HG03175 (cell line): ENCODE measurements around the gene MRAP.
"Not testable (repeated sequence)": the region's sequence is repeated elsewhere in the genome, so short reads cannot be mapped to it uniquely, and the experiment has no call there.

Source experiments
- ATAC-seq: cut with Tn5 transposase; IDR thresholded peaks from one replicate; pipeline ENCODE4 v1.9.1; 2021; ENCODE audit warnings: mild to moderate bottlenecking, moderate library complexity; ENCODE audit not compliant: unreplicated experiment

Gene MRAP

DNA sequence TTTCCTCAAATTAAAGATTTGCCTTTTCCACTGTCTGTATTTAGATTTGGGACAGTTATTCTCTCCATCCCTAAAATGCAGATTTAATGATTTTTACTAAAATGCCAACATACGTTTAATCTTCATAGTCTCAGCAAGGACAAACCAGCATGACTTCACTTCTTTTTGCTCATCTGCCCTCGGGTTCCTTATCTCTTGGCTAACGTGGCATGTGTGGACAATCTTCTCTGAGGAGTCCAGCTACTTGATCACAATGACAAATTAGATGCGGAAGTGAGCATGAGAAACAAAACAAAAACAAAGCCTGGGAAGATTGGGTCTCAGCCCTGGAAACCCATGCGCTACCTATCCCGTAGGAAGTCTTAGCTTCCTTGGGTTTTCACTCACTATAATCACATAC is 1.0 kb downstream of the MRAP start:
- no peak for ATAC-seq

DNA sequence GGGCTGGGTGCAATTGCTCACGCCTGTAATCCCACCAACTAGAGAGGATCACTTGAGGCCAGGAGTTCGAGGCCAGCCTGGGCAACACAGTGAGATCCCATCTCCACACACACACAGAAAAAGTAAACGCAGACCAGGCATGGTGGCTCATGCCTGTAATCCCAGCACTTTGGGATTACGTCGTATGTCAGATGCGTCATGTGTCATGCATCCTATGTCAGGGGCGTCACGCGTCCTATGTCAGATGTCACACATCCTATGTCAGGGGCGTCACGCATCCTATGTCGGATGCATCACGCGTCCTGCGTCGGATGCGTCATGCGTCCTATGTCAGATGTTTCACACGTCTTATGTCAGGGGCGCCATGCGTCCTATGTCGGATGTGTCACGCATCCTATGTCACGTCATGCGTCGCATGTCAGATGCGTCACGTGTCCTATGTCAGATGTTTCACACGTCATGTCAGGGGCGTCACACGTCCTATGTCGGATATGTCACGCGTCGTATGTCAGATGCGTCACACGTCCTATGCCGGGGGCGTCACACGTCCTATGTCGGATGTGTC is 1.5 kb downstream of the MRAP start:
- ATAC-seq: no peak

DNA sequence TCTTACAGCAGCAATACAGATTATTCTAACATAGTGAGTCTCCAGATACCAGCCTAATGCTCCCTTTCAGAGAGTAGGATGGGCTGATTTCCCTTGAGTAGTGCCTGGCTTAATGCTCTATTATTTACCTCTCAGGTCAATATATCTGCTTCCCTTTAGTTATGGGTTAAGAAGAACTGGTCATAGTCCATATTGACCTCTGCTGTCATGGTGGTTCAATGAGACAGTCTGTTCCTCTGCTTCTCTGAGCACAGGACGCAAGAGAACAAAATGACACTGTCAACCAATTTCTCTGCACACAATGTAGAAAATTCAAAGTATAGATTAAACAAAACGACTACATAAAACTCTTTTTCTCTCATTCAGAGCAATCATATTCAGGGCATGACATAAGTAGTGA is 2.9 kb downstream of the MRAP start:
- ATAC-seq: no peak

DNA sequence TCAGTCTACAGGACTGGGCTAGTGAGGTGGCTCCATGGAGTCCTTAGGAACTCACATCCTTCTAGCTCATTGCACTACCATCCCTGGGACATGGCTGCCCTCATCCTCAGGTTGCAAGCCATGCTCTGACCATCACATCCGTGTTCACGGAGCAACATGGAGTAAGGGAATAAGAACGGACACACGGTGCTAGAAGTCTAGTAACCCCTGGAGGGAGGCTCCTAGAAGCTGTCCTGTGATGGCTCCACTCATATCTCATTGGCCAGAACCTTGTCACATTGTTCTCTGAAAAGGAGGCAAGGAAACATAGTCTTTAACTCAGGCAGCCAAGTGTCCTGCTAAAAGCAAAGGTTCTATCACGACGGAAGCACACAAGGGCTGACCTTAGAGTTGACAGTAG is 3.9 kb downstream of the MRAP start:
- no peak for ATAC-seq

DNA sequence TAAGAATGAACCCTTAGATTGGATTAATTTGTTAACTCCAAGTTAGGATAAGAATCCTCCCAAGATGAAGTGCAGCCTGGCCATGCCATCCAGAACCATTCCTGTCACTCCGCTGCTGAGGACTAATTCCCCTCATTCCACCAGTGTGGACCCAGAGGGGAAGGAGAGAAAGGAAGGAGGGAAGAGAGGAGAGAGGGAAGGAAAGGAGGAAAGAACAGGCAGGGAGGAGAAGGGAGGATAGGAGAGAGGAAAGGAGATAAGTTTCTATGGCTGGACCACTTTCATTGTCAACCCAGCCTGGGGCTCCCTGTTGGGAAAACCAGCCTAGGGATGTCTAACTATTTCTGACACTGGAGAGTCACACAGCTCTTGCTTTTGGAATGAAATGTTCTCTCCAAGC is 4.7 kb downstream of the MRAP start:
- no peak for ATAC-seq

DNA sequence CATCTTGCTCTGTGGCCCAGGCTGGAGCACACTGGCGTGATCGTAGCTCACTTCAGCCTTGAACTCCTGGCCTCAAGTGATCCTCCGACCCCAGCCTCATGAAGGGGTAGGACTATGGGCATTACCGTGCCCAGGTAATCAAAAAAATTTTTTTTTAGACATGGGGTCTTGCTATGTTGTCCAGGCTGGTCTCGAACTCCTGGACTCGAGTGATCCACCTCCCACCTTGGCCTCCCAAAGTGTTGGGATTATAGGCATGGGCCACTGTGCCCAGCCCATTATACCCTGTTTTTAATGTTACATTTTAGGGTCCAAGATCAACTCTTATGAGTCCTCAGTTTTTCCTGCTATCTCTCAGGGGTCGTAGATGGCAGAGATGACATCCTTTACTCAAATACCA is 6.3 kb downstream of the MRAP start:
- ATAC-seq: no peak

DNA sequence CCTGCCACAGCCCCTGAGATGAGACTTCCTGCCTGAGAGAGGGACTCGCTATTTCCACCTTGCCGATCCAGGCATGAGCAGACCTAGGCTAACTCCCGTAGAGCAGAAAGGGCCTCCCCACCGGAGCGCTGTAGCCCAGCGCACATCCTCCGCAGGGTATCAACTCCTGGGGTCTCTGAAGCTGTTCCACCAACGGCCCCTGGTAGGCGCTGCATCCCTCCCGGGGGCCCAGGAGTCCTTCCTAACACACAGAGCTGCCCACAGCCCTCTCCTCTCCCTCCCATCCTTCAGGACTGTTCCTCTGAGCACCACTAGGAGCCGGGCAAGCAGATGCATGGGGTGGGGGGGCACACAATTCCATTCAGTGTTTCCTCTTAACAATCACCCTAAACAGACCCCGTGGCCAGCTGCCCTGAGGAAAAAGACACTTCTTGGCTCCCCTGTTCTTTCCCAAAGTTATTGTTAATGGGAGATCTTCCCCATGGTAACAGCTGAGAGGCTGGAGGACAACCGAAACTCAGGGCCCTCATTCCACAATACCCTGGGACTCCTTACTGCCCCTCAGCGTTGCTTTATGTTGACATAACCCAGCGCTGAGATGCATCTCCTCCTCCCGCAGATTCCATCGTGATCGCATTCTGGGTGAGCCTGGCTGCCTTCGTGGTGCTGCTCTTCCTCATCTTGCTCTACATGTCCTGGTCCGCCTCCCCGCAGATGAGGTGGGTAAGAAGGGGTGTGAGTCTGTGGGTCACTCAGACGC is 7.5 kb downstream of the MRAP start:
- ATAC-seq: no peak

DNA sequence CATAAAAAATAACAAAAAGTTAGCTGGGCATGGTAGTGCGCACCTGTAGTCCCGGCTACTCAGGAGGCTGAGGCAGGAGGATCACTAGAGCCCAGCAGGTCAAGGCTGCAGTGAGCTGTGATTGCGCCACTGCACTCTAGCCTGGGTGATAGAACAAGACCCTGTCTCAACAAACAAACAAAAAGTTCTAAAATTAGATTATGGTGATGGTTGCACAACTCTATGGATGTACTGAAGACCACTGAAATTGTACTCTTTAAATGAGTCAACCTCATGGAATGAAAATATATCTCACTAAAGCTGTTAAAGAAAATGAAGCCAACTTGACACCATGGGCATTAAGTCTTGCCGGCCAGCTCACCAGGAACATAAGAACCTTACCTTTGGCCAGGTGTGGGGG is 9.1 kb downstream of the MRAP start:
- no peak for ATAC-seq

DNA sequence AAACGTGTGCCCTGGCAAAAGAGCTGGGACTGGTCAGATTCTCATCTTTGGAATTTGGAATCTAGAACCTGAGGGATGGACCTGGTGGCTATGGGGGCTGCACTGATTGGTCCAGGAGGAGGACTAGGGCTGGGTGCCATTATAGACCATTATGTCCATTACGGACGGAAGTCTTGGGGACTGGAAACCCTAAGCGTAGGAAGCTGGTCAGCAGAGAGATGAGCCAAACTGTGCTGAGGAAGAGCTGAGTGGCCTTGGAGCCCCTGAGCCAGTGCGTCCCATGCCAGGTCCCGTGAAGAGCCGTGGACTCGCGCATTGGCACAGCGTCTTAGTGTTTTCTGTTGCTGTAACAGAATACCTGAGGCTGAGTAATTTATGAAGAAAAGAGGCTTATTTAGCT is 10.0 kb downstream of the MRAP start:
- no peak for ATAC-seq

DNA sequence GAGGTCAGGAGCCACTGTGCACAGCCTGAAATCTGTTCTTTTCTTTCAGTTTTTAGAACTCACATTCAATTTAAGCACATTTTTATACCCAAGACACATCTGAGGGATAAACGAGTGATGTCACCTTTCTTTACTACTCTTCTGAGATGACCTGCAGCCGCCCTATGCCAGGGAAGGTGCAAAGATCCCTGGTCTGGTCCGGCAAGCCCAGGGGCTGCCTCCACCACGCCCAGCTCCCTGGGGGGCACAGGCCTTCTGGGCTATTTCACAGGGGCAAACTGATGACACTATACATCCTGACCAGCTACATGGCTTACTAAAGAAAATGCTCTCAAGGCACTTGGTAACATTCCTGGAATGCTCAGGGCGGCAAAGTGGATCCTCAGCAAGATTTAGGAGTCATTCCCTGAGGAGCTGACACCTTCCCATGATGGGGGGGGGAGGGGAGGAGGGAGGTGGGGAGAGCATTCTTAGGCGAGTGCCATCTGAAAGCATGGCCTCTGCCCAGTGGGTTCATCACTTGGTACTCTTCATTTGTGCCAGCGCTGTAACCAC is 11.3 kb downstream of the MRAP start:
- ATAC-seq: no peak

DNA sequence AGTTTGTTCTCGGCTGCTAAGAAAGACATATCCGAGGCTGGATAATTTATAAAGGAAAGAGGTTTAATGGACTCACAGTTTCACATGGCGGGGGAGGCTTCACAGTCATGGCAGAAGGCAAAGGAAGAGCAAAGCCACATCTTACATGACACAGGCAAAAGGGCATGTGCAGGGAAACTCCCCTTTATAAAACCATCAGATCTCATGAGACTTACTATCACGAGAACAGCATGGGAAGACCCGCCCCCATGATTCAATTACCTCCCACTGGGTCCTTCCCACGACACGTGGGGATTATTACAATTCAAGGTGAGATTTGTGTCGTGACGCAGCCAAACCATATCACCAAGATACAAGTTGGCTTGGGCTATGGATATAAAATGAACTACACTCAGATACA is 12.3 kb downstream of the MRAP start:
- not testable (repeated sequence) for ATAC-seq

DNA sequence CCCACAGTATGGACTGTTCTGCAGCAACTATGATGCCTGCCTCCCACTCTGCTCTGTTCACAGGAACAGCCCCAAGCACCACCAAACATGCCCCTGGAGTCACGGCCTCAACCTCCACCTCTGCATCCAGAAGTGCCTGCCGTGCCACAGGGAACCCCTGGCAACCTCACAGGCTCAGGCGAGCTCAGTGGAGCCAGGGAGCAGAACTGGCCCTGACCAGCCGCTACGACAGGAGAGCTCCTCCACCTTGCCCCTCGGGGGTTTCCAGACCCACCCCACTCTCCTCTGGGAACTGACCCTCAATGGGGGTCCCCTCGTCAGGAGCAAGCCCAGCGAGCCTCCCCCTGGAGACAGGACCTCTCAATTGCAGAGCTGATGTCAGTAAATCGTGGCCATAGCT is 13.0 kb downstream of the MRAP start:
- no peak for ATAC-seq

DNA sequence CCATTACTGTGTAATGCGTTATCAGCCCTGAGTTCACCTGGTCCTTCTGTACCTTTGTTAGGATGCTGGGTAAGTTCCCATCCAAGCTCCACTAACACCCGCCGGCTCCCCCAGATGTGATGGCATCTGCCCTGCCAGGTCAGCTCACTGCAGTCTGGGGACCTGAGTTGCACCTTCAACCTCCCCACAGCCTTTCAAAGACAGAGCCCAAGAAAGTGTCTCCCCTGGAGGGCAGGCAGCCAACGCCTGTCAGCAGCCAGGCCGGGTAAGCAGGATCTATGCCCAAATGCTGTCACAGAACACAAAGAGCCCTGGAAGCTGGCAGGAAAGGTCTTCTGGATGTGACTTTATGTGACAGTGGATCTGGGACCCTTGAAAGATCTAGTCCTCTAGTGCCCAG is 13.7 kb downstream of the MRAP start:
- ATAC-seq: no peak

DNA sequence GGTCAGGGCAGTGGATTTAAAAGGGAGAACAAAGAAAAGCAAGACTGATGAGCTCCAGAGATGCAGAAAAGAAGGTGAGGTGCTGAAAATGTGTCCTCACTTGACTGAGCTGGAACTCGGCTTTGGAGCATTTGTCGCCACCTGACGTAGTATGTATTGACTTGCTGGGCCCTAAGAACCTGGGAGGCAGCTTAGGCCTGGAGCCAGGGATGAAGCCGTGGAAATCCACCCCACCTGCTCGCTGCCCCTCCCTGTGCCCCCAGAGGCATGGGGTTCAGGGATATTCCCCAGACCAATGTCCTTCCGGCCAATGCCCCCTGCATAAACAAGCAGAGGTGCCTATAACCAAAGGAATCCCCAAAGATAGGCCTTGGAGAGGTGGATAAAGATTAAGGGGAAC is 14.3 kb downstream of the MRAP start:
- ATAC-seq: no peak

DNA sequence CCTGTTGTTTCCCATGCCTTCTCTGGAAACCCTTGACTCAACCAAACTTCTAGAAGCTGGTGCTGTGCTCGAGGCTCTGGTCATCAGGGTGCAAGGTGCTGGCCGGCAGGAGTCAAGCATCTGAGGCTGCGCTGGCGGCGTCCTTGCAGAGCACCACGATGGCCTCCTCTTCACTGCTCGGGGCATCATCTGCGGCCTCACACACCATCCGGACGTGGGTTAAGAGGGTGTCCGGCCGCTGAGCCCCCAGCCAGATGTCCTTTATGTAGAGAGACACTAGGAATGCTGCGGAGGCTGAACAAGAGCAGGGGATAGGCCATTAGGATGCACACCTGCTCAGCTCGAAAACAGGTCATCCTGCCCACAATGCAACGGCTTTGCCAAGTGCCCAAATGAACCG is 16.2 kb downstream of the MRAP start:
- no peak for ATAC-seq

DNA sequence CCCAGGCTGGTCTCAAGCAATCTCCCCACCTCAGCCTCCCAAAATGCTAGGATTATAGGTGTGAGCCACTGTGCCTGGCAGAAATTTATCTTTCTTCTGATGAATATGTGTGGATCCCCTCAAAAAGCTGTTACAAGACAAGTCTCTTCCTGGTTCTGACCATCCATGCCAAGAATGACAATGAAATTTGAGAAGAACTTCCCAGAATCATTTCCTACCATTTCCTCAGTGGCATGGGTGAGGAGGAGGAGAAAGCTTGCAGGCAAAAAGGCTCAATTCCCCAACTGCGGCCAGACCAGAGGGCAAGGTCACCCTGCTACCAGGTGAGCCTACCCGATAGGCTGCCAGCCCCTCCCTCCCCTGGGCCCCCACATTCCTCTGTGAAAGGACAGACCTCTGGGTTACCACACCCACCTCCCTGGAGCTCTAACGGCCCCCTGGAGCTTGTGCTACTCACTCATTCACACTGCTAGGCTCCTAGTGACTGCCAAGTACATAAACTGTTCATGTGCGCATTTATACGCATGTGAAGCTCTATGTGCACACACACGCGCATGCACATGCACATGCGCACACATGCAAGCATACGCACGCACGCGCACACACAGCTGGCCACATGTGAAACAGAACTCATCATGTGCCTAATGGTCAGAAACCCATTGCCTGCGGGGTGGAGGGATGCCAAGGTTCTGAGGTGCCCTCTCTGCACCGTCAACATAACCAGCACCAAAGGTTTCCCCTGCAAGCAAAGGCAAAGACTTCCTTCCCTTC is 17.0 kb downstream of the MRAP start:
- ATAC-seq: no peak

DNA sequence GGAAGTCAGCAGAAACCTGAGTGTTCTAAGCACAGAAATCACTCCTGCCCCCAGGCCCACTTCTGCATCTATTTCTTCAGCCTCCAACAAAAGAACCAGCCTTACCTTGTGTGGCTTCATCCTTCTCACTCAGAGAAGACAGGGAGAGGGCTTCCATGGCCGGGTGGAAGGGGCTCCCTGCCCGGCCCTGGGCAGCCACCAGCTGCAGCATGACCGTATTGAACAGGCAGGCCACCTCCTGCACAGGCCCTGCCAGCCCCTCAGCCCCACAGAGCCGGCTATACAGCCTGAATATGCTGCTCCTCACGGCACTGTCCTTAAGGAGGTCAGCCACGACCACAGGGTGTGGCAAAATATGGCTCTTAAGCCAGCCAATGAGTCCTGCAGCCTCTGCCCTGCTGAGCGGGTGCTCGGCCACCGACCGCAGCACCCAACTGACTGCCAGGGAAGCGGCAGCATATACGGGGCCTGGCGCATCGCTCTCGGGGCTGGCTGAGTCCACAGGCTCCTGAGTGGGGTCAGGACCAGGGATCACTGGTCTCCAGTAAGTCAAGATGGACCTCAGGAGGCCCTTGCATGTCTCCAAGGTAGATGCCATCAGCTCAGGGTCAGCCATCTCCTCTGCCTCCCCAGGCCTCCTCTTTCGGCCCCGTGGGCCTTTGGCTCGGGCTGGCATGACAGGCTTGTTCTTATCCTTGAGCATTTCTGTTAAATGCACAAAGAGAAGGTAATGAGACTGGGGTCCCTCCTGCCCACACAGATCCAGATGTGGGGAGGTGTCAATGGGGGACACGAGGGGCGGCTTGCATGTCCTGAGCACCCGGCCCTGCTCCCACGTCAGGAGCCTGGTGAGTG is 17.9 kb downstream of the MRAP start:
- ATAC-seq: no peak

DNA sequence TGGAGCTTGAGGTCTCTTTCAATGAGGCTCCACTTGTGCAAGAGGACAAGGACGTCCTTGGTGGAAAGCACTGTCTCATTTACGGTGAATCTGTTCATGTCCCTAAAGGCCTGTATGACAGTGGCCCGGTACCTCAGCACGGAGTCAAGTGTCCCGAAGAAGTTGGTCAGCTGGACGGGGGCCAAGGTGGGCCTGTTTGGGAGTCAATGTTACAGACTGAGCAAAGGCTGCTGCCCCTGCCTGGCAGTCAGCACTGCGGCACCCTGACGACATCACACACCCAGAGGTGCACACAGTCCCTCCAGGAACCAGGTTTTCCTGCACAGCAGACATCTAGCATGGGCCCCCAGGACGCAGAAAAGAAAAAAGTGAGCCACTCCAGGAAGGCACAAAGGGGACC is 19.1 kb downstream of the MRAP start:
- no peak for ATAC-seq

DNA sequence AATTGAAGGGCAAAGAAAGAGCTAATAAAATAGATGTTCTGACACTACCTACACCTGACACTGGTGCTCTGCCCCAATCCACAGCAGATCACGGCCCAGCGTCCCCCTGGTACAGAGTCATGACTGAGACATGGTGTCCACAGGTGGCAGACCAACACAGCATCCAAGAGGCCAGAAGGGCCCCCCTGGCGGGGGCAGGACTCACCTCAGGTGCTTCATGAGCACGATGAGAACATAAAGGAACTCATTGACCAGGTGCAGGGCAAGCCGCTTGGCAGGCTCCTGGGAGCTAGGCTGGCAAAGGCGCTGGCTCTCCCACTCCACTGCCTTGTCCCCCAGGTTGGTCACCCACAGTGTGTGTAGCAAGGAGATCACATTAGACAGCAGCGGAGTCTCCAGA is 20.4 kb downstream of the MRAP start:
- no peak for ATAC-seq

DNA sequence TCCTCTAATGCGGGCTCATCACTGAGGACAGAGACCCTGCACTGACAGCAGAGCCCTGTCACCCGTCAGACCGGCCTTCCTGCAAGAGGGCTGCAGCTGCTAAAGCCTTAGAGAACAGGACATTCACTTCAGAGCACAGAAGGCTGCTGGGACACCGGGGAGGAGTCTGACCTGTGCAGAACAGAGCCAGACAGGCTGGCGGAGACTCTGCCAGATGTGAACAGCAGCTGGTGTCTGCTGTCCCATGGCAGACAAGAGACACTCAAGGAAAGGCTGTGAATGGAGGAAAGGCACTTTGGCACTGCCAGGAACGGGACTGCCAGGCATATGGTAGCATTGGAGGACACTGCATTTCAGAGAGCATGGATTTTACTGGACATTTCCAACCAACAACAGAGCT is 21.4 kb downstream of the MRAP start:
- ATAC-seq: no peak

DNA sequence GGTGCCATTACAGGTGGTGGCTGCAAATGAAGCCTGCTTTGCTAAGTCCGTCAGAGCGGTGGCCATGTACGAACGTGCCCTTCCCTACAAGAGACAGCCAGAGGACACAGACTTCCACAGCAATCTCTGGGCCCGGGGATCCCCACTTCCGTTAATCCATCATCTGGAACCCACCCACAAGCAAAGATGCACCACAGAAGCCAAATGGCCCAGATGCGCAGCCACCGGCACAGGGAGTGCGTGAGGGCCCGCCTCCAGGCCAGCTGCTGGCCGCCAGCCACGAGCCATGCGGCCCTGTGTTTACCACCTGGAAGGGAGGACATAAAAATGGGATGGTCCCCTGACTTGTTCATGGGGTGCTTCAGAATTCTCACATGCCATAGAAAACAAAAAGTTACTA is 22.1 kb downstream of the MRAP start:
- no peak for ATAC-seq
